Body of pancreas (tissue), 4 donors: ENCODE measurements around the gene DRD1. TPM values are rescaled to one million over a fixed set of nuclear protein-coding genes. Genes with fewer than 3 reads are reported as not detected.

Source experiments
- ATAC-seq: fragments of 150-250 bp; one replicate; pipeline ENCODE4 v1.9.1; 2016
- DNase-seq, 4 donors: peaks; one replicate each; pipeline ENCODE4 v3.0.0-alpha.2; 2019
- H3K27ac ChIP-seq, 4 donors: fragments of 200-600 bp; sonication (generic); 1 replicate in 3 of 4; 2 replicates in 1 of 4; pipeline versions ENCODE4 v1.5.1 to v1.6.1; 2016 to 2019; ENCODE audit warnings: mild to moderate bottlenecking in 1 of 4, mixed read lengths in 1 of 4, moderate library complexity in 1 of 4
- H3K27me3 ChIP-seq, 2 donors: fragments of 200-600 bp; sonication (generic); one replicate each; pipeline ENCODE4 v1.6.0; 2016; ENCODE audit warnings: mild to moderate bottlenecking in 1 of 2
- H3K36me3 ChIP-seq, 2 donors: fragments of 200-600 bp; sonication (generic); replicated peaks in 1 of 2; 2 replicates each; pipeline ENCODE4 v1.5.1; 2016; ENCODE audit warnings: low read depth in 2 of 2; ENCODE audit not compliant: insufficient read depth in 1 of 2
- H3K4me1 ChIP-seq: fragments of 200-600 bp; sonication (generic); one replicate; pipeline ENCODE4 v1.6.0; 2016
- H3K4me3 ChIP-seq, 2 donors: fragments of 200-600 bp; sonication (generic); 1 replicate in 1 of 2; 2 replicates in 1 of 2; pipeline ENCODE4 v1.5.1; 2016 to 2019
- H3K9me3 ChIP-seq, 3 donors: fragments of 200-600 bp; sonication (generic); 1 replicate in 2 of 3; 2 replicates in 1 of 3; pipeline ENCODE4 v1.5.1; 2016
- POLR2A ChIP-seq, 3 donors: fragments of 450-650 bp; IDR thresholded peaks; one replicate each; pipeline ENCODE4 v1.6.1; 2016; ENCODE audit warnings: antibody characterized with exemption in 3 of 3, mild to moderate bottlenecking in 2 of 3
- WGBS, 2 donors: methylation state at CpG; one replicate each; pipeline ENCODE4 v1.1.5; 2017; 5-methylcytosine and 5-hydroxymethylcytosine counted together
- intact Hi-C: fragments of 100-400 bp; cut with DNase I; formaldehyde crosslinking; loops from one replicate; pipeline ENCODE4 v1.15.1; 2023
- total RNA-seq, 2 donors: library from RNA; depleted of rRNA; stranded (reverse); fragments of >200 nt; gene quantifications; one replicate each; pipeline ENCODE4 v1.1.0, GENCODE V29; 2016
- TF ChIP-seq, protein P1 (sequence below), 7 experiments: fragments of 450-650 bp in 4 of 7; fragments of 200-600 bp in 3 of 7; sonication (generic) in 3 of 7; IDR thresholded peaks; one replicate each; pipeline ENCODE4 v1.5.1; 2016 to 2019; ENCODE audit warnings: antibody characterized with exemption in 7 of 7

DRD1 gene
- not detected for total RNA-seq

DNA sequence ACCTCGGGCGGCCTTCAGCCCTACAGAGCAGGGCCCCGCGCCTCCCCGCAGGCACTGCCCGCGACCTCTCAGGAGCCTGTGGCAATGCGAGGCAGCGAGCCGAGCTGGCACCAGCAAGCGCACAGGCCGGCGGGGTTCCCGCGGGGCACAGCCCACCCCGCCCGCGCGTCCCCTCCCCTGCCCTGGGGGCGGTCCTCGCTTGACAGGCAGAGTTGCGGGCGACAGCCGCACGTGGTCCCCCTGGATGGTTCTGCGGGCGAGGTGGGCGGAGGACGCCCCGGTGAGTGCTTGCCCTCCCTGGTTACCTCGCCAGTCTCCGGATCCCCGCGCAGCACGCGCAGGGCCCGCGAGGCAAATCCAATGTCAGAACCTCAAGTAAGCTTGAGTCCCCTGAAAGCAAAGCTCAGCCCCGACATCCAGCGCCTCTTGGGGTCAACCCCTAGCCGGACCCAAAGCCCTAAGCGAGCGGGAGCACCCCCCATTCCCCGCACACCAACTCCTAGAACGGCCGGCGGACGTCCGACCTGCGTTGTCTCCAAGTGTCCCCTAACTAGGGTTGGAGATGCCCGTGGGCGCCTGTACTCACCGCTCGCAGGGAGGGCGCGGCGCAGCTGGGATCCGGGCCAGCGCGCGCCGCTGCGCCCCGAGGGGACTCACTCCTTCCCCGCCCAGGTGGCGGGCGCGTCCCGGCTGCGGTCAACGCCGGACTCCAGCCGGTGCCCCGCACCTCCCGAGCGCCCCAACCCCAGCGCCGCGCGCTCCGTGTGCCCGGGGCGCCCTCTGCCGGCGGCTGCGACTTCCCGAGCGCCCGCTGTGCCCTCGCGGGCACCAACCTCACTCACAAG is at the start of gene DRD1:
Gene DRD1 (minus strand): TSS at position 123 of the 845 bp plus-strand sequence. CDS start 1,083 bp downstream, outside the sequence.
- H3K9me3 ChIP-seq: no peaks in the 10 kb centered on the region
- H3K36me3 ChIP-seq: no peaks in the 10 kb centered on the region
- ATAC-seq (peak; percentile 47), DNase-seq (peak; percentile 16 to 62 (median 42))
- peaks cover 14% of the 10 kb centered on the region for H3K4me1 ChIP-seq
- peak within 1 kb of the TSS in 1 of 2 donors; percentile 12 for H3K4me3 ChIP-seq
- intact Hi-C loops: loop anchor here (5.0 kb wide), 1 partner anchor 492 kb away; no protein-coding TSS in a partner anchor
- H3K27ac ChIP-seq: no peak within 1 kb of the TSS
- WGBS, 2 donors: 2% methylated on average over 81 of the region's 91 CpGs; no CpG with 5 or more reads in 1 of the 2 donors
- TF ChIP-seq, protein P1, sequence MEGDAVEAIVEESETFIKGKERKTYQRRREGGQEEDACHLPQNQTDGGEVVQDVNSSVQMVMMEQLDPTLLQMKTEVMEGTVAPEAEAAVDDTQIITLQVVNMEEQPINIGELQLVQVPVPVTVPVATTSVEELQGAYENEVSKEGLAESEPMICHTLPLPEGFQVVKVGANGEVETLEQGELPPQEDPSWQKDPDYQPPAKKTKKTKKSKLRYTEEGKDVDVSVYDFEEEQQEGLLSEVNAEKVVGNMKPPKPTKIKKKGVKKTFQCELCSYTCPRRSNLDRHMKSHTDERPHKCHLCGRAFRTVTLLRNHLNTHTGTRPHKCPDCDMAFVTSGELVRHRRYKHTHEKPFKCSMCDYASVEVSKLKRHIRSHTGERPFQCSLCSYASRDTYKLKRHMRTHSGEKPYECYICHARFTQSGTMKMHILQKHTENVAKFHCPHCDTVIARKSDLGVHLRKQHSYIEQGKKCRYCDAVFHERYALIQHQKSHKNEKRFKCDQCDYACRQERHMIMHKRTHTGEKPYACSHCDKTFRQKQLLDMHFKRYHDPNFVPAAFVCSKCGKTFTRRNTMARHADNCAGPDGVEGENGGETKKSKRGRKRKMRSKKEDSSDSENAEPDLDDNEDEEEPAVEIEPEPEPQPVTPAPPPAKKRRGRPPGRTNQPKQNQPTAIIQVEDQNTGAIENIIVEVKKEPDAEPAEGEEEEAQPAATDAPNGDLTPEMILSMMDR (IDR thresholded peaks at IDR 0.05): peak in 6 of 7 experiments; percentile 37 to 82 (median 70)
- TF ChIP-seq POLR2A (IDR thresholded peaks at IDR 0.05): no peak
- peaks cover 0 to 6% of the 10 kb centered on the region in 2 donors for H3K27me3 ChIP-seq

GRCh38 chr5:175493726-175494125 is 49.7 kb upstream of the DRD1 start:
- intact Hi-C loops: no loop called here
- H3K4me3 ChIP-seq: no peak overlapping the region
- ATAC-seq (no peak), DNase-seq (no peak)
- no peaks in the 10 kb centered on the region for H3K9me3 ChIP-seq
- WGBS, 2 donors: 94 to 95% methylated on average over 8 of the region's 8 CpGs
- H3K36me3 ChIP-seq: peaks cover 0 to 8% of the 10 kb centered on the region in 2 donors
- H3K4me1 ChIP-seq: no peaks in the 10 kb centered on the region
- no peak for TF ChIP-seq POLR2A (IDR thresholded peaks at IDR 0.05)
- TF ChIP-seq, protein P1 (IDR thresholded peaks at IDR 0.05): no peak
- H3K27ac ChIP-seq: no peak overlapping the region
- H3K27me3 ChIP-seq: no peaks in the 10 kb centered on the region

DNA sequence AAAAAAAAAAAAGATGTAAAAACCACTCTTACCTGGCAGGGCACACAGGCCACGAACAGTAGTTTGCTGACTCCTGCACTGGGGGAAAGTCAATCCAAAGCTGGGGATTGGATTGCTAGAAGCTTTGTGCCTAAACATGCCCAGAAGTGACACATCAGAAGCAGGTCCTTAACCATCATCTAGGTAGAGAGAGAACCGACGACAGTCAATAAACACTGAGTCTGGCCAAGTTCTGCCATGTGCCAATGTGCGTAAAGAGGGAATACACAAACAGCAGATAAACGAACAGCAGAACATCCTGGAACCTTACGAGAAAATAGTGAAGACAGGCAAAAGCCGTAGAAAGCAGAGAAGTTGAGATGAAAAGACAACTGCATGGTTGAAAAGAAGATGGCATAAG is 49.3 kb upstream of the DRD1 start:
- DNase-seq: no peak
- Histone ChIP-seq H3K36me3 (peaks cover 0 to 8% of the 10 kb centered on the region in 2 donors), H3K4me3 (no peak overlapping the region), H3K27me3 (no peaks in the 10 kb centered on the region), H3K9me3 (no peaks in the 10 kb centered on the region), H3K4me1 (no peaks in the 10 kb centered on the region), H3K27ac (no peak overlapping the region)
- intact Hi-C loops: no loop called here
- WGBS, 2 donors: 86 to 92% methylated on average over 7 of the region's 7 CpGs
- no peak for ATAC-seq
- no peak for TF ChIP-seq POLR2A (IDR thresholded peaks at IDR 0.05)
- TF ChIP-seq, protein P1 (IDR thresholded peaks at IDR 0.05): no peak

- H3K4me1 ChIP-seq: no peaks in the 10 kb centered on the region
- no peak for TF ChIP-seq POLR2A (IDR thresholded peaks at IDR 0.05)
- TF ChIP-seq, protein P1 (IDR thresholded peaks at IDR 0.05): no peak
- H3K36me3 ChIP-seq: peaks cover 0 to 8% of the 10 kb centered on the region in 2 donors
- WGBS, 2 donors: 79 to 92% methylated on average over 6 of the region's 6 CpGs
- intact Hi-C loops: no loop called here
- H3K4me3 ChIP-seq: no peak overlapping the region
- DNase-seq (no peak), ATAC-seq (no peak)
- H3K9me3 ChIP-seq: no peaks in the 10 kb centered on the region
- no peak overlapping the region for H3K27ac ChIP-seq
- H3K27me3 ChIP-seq: no peaks in the 10 kb centered on the region
Observed at GRCh38 chr5:175491223-175491622, 47.2 kb upstream of the DRD1 start.
